Astrocyte of the spinal cord (primary cell): ENCODE results near the gene KRTAP10-2.

Source experiments
- DNase-seq: peaks from one replicate; pipeline ENCODE4 v3.0.0; 2011; ENCODE audit warnings: low read depth, low spot score
- H3K4me3 ChIP-seq: 2 replicates; pipeline ENCODE4 v1.5.1; 2011; ENCODE audit warnings: low read depth, mild to moderate bottlenecking, low read length, moderate library complexity
- in situ Hi-C: cut with HindIII; loops from 2 replicates; pipeline ENCODE4 v1.10.0; 2017; ENCODE audit warnings: low sequenced_read_pairs
- TF ChIP-seq, protein P1 (sequence below): IDR thresholded peaks from 2 replicates; pipeline ENCODE4 v1.5.1; 2012; ENCODE audit warnings: low read depth, mild to moderate bottlenecking, low read length, inconsistent platforms

Gene KRTAP10-2

DNA sequence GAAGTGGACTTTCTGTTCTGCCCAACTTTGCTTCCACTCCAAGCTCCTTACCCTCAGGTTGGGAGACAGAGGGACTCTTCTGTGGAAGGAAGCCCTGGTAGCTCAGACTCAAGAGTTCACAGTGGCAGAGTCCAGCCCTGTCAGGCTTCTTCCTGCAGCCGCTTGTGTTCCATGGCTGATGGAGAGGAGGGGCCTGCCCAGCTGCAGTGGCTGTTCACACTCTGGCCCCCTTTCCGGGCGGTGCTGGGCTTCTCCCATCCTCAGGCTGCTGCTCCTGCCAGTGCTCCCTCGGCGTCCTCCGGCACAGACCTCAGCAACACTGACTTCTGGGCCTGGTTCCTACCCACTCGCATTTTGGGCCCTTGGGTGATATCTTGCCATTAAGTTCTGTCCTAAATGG lies 15.3 kb downstream of the KRTAP10-2 start:
- in situ Hi-C loops = no loop called here
- DNase-seq = no peak
- TF ChIP-seq, protein P1, sequence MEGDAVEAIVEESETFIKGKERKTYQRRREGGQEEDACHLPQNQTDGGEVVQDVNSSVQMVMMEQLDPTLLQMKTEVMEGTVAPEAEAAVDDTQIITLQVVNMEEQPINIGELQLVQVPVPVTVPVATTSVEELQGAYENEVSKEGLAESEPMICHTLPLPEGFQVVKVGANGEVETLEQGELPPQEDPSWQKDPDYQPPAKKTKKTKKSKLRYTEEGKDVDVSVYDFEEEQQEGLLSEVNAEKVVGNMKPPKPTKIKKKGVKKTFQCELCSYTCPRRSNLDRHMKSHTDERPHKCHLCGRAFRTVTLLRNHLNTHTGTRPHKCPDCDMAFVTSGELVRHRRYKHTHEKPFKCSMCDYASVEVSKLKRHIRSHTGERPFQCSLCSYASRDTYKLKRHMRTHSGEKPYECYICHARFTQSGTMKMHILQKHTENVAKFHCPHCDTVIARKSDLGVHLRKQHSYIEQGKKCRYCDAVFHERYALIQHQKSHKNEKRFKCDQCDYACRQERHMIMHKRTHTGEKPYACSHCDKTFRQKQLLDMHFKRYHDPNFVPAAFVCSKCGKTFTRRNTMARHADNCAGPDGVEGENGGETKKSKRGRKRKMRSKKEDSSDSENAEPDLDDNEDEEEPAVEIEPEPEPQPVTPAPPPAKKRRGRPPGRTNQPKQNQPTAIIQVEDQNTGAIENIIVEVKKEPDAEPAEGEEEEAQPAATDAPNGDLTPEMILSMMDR = no peak
- H3K4me3 ChIP-seq = no peak overlapping the region

DNA sequence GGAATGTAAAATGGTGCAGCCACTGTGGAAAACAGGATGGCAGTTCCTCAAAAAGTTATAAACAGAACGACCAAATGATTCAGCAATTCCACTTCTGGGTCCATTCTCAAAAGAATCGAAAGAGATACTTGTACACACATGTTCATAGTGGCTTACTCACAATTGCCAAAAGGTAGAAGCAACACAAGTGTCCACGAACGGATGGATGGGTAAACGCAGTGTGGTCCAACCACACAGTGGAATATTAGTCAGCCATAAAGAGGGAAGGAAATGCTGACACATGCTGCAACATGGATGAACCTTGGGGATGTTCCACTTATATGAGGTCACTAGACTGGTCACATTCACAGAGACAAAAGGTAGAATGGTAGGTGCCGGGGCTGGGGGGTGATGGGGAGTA lies 16.6 kb downstream of the KRTAP10-2 start:
- in situ Hi-C loops = no loop called here
- no peak for DNase-seq
- H3K4me3 ChIP-seq = no peak overlapping the region
- TF ChIP-seq, protein P1 = no peak

DNA sequence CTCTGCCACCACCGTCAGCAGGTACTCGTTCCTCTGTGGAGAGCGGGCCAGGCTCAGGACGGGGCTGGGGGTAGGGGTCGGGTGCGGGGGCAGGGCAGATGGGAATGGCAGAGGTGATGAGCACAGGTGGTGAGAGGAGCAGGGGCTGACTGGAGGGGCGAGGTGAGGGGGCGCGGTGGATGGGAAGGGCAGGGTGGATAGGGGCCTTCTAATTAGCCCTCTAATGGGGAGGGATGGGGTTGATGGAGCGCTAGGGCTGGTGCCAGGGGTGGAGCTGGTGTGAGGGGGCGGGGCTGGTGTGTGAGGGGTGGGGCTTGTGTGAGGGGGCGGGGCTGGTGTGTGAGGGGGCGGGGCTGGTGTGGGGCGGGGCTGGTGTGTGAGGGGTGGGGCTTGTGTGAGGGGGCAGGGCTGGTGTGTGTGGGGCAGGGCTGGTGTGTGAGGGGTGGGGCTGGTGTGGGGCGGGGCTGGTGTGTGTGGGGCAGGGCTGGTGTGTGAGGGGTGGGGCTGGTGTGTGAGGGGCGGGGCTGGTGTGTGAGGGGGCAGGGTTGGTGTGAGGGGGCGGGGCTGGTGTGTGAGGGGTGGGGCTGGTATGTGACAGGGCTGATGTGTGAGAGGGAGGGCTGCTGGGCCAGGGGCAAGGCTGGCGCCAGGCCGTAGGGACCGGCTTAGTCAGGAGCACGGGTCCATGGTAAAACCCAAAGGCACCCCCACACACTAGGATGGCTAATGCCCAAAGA lies 17.2 kb downstream of the KRTAP10-2 start:
- in situ Hi-C loops = no loop called here
- DNase-seq = no peak
- TF ChIP-seq, protein P1 = no peak

DNA sequence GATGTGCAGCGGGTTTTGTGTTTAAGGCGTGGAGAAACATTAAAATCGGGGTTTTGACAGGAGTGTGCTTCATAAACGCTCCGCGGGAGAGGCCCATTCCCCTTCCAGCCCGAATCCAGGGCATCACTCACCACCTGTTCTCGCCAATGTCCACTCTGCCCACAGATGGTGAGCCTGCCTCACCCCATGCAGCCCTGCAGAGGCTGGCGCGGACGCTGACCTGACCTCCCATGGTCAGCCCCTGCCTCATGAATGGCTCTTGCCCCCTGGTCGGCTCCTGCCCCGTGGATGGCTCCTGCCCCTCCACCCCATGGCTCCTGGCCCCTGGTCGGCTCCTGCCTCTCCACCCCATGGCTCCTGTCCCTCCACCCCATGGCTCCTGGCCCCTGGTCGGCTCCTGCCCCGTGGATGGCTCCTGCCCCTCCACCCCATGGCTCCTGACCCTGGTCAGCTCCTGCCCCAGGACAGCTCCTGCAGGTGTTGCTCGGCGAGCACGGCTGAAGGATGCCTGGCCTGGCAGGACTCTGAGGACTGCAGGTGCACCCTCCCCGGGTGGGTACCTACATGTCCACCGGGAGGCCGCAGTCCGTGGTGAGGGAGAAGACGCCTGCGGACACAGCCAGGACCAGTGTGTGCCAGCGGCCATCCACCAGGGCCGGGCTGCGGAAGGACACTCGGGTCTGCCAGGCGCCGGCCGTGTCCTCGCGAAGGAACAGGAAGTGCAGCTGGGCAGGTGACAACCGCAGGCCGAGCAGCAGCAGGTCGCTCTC lies 18.0 kb downstream of the KRTAP10-2 start:
- in situ Hi-C loops = no loop called here
- DNase-seq = no peak
- no peak overlapping the region for H3K4me3 ChIP-seq
- TF ChIP-seq, protein P1 = no peak

More for the DNA sequence above, 17.2 kb downstream of the KRTAP10-2 start:
- no peak overlapping the region for H3K4me3 ChIP-seq

DNA sequence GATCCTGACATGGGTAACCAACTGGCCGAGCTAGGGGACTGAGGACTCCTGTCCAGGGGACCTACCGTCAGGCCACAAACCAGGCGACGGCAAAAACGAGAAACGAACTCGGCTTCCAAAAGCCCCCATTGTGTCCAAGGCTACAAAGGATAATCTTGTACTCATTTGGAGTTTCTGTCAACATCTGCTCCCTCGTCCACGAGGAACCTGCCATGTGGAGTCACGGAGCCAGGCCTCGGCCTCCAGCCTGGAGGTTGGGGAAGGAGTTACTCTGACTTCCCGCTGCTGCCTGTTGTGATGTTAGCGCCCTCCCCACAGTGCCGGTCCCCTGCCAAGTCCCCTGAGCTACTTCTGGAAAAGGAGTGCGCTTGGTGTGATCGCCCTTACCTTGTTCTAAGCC lies 18.6 kb downstream of the KRTAP10-2 start:
- TF ChIP-seq, protein P1 = no peak
- no peak for DNase-seq
- no peak overlapping the region for H3K4me3 ChIP-seq
- in situ Hi-C loops = no loop called here

DNA sequence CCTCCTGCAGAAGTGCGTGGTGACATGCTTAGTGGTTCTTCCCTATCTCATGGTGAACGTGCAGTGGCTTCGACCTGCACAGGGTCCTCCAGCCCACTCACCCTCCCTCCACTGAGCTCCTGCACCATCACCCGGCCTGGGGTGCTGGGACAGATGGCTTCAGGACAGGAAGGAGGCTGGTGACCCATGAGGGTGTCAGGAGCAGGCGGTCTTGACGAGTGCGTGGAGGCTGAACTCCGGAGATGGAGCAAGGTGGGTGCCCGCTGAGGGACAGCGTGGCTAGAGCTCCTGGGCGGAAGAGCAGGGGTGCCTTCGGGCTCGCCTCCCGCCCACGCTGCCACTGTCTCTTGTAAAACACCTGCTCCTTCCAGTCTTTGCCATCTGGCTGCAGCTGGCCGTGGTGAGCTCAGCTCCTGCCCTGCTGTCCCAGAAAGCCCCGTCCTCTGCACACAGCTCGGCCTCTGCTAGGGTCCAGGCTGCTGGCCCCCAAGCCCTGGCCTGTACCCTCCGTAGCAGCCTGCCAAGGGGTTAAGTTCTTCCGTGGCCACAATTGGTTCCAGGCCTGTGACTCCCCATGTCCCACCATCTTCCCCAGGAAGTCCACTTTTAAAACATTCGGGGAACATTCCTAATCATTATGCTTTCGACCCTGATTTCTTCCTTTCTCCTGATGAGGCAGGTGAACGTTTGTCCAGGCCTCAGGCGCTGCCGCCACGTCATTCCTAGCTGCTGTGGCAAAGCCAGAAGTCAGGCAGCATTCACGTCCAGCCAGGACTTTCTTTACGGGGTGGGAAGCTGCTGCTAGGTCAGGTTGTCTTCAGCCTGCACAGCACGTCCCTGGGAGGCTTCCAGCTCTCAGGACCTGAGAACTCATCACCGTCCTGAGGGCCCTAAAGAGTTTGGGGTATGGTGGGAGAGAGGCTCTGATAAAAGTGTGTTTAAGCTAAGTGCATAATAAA lies 19.4 kb downstream of the KRTAP10-2 start:
- in situ Hi-C loops = no loop called here
- DNase-seq = no peak
- no peak overlapping the region for H3K4me3 ChIP-seq
- TF ChIP-seq, protein P1 = no peak
